PC-9 (cell line): Measurements from ENCODE around the gene INMT. TPM values are rescaled to one million over a fixed set of nuclear protein-coding genes. Genes with fewer than 3 reads are reported as not detected.

Experiments
- BruUV-seq: library from RNA; stranded (reverse); fragments of 400-500 nt; replicated peaks from 2 replicates; lab custom pipeline; 2021; lab: Mats Ljungman, UMichigan
- CTCF ChIA-PET: fragments of 300-600 bp; sonication (Branson Sonifier 250); formaldehyde crosslinking; loops from one replicate; lab custom pipeline; 2022; ENCODE audit warnings: antibody characterized with exemption; lab: Charles Lee
- POLR2A ChIA-PET: fragments of 300-600 bp; sonication (Branson Sonifier 250); formaldehyde crosslinking; loops from one replicate; lab custom pipeline; 2022; ENCODE audit warnings: antibody characterized with exemption; ENCODE audit not compliant: unreplicated experiment; lab: Charles Lee
- DNase-seq, 2 experiments: peaks; one replicate each; pipeline versions ENCODE4 v3.0.0 to v3.0.0-alpha.2; 2015 to 2022; ENCODE audit warnings: mixed read lengths in 1 of 2
- H2AFZ ChIP-seq: fragments of 200-600 bp; sonication (generic); 2 replicates; pipeline ENCODE4 v1.8.1; 2017; ENCODE audit warnings: antibody characterized with exemption
- H3F3A ChIP-seq: fragments of 200-600 bp; sonication (generic); 2 replicates; pipeline ENCODE4 v1.8.1; 2017; ENCODE audit warnings: antibody characterized with exemption, mild to moderate bottlenecking, low read depth; ENCODE audit not compliant: insufficient read depth
- H3K27ac ChIP-seq: fragments of 200-600 bp; sonication (generic); 2 replicates; pipeline ENCODE4 v1.6.1; 2016; ENCODE audit warnings: mixed run types
- H3K27me3 ChIP-seq: fragments of 200-600 bp; sonication (generic); 2 replicates; pipeline ENCODE4 v1.6.1; 2016; ENCODE audit warnings: low read depth, mixed run types; ENCODE audit not compliant: insufficient read depth
- H3K36me3 ChIP-seq: fragments of 200-600 bp; sonication (generic); 2 replicates; pipeline ENCODE4 v1.6.1; 2016; ENCODE audit warnings: low read depth, mixed run types
- H3K4me1 ChIP-seq: fragments of 200-600 bp; sonication (generic); replicated peaks from 2 replicates; pipeline ENCODE4 v1.6.1; 2016; ENCODE audit warnings: mixed run types; ENCODE audit not compliant: insufficient read depth
- H3K4me2 ChIP-seq: fragments of 200-600 bp; sonication (generic); 2 replicates; pipeline ENCODE4 v1.6.1; 2017; ENCODE audit warnings: mixed run types
- H3K4me3 ChIP-seq: fragments of 200-600 bp; sonication (generic); 2 replicates; pipeline ENCODE4 v1.6.1; 2016; ENCODE audit warnings: mixed run types
- H3K79me2 ChIP-seq: fragments of 200-600 bp; sonication (generic); 2 replicates; pipeline ENCODE4 v1.6.1; 2017; ENCODE audit warnings: low read depth, mixed run types
- H3K9me2 ChIP-seq: fragments of 200-600 bp; sonication (generic); 2 replicates; pipeline ENCODE4 v1.8.1; 2017; ENCODE audit warnings: mild to moderate bottlenecking; ENCODE audit not compliant: insufficient read depth
- H3K9me3 ChIP-seq: fragments of 200-600 bp; sonication (generic); 2 replicates; pipeline ENCODE4 v1.8.1; 2016; ENCODE audit warnings: low read depth; ENCODE audit not compliant: insufficient read depth
- H4K20me1 ChIP-seq: fragments of 200-600 bp; sonication (generic); 2 replicates; pipeline ENCODE4 v1.8.1; 2017; ENCODE audit not compliant: insufficient read depth
- CTCF ChIP-seq: fragments of 200-600 bp; sonication (generic); conservative IDR thresholded peaks from 2 replicates; pipeline ENCODE4 v1.6.1; 2017; ENCODE audit warnings: mixed run types, antibody characterized with exemption, mild to moderate bottlenecking, moderate library complexity
- EZH2 ChIP-seq: fragments of 200-600 bp; sonication (generic); IDR thresholded peaks from 2 replicates; pipeline ENCODE4 v1.8.0; 2017; ENCODE audit warnings: antibody characterized with exemption, low read depth
- intact Hi-C: fragments of 100-400 bp; cut with micrococcal nuclease; formaldehyde crosslinking; loops from one replicate; pipeline ENCODE4 v1.10.0; 2022; ENCODE audit not compliant: unreplicated experiment
- total RNA-seq: library from RNA; stranded (reverse); gene quantifications from 2 replicates; pipeline ENCODE4 v1.2.3, GENCODE V29; 2021

INMT gene
- total RNA-seq, 1 experiment from 2014 or later: not detected

- H3K4me1 ChIP-seq: peaks cover 21% of the 10 kb centered on the region
- H3K4me3 ChIP-seq: no peak overlapping the region
- peaks cover 19% of the 10 kb centered on the region for H3F3A ChIP-seq
- no peak overlapping the region for H2AFZ ChIP-seq
- H3K27ac ChIP-seq: no peak overlapping the region
- H3K9me2 ChIP-seq: no peaks in the 10 kb centered on the region
- intact Hi-C loops: no loop called here
- no peak for TF ChIP-seq CTCF
- no peak for TF ChIP-seq EZH2
- ChIA-PET POLR2A (no interaction called here), CTCF (no interaction called here)
- DNase-seq: no peak
- no peaks in the 10 kb centered on the region for H3K36me3 ChIP-seq
- H3K9me3 ChIP-seq: no peaks in the 10 kb centered on the region
- H4K20me1 ChIP-seq: no peaks in the 10 kb centered on the region
- BruUV-seq: no TSS peak
- peaks cover 13% of the 10 kb centered on the region; the same call in 1 of the 2 replicates for H3K27me3 ChIP-seq
- no peak overlapping the region for H3K4me2 ChIP-seq
- no peaks in the 10 kb centered on the region for H3K79me2 ChIP-seq
These were observed 45.0 kb upstream of the INMT start for GRCh38 chr7:30706908-30707307.

- no peak overlapping the region for H2AFZ ChIP-seq
- H3F3A ChIP-seq: peaks cover 19% of the 10 kb centered on the region
- CTCF ChIA-PET: no interaction called here
- H3K9me3 ChIP-seq: no peaks in the 10 kb centered on the region
- no peaks in the 10 kb centered on the region for H3K79me2 ChIP-seq
- H3K36me3 ChIP-seq: no peaks in the 10 kb centered on the region
- intact Hi-C loops: no loop called here
- H3K27me3 ChIP-seq: peaks cover 6% of the 10 kb centered on the region; the same call in 1 of the 2 replicates
- BruUV-seq: no TSS peak
- H4K20me1 ChIP-seq: no peaks in the 10 kb centered on the region
- TF ChIP-seq CTCF: no peak
- no peak for TF ChIP-seq EZH2
- no peak for DNase-seq
- no peak overlapping the region for H3K4me3 ChIP-seq
- H3K9me2 ChIP-seq: no peaks in the 10 kb centered on the region
- no peak overlapping the region for H3K27ac ChIP-seq
- H3K4me2 ChIP-seq: no peak overlapping the region
- H3K4me1 ChIP-seq: peaks cover 21% of the 10 kb centered on the region
- POLR2A ChIA-PET: no interaction called here
These were observed 44.3 kb upstream of the INMT start for GRCh38 chr7:30707391-30708357.

DNA sequence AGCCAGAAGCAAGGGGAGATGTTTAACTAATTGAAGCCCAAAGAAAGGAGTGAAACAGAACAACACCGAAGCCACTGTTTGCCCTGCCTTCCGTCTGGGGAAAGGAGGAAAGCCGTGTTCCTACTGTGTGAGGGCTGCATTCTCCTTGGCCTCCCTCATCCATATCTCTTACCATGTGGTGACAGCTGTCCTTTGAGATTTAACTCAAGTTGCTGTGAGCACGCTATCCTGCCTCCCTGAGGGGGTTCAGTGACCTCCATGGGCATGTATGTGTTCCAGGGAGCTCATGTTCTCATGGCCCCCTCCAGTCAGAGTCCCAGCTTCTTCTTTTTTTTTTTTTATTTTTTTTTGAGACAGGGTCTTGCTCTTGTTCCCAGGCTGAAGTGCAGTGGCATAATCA lies 43.5 kb upstream of the INMT start:
- Histone ChIP-seq H3K27me3 (0 out of 2 replicates have a peak, but pooled peaks cover under 1% of the 10 kb centered on the region), H3F3A (peaks cover 19% of the 10 kb centered on the region), H3K9me2 (no peaks in the 10 kb centered on the region), H3K27ac (no peak overlapping the region), H3K9me3 (no peaks in the 10 kb centered on the region), H3K4me2 (no peak overlapping the region), H3K79me2 (no peaks in the 10 kb centered on the region), H3K36me3 (no peaks in the 10 kb centered on the region), H3K4me1 (peaks cover 21% of the 10 kb centered on the region), H4K20me1 (no peaks in the 10 kb centered on the region), H2AFZ (no peak overlapping the region), H3K4me3 (no peak overlapping the region)
- no peak for DNase-seq
- no peak for TF ChIP-seq EZH2
- TF ChIP-seq CTCF: no peak
- CTCF ChIA-PET: interaction anchor here (0.7 kb wide), 1 partner anchor 8 kb away, joined by 3 read pairs; no protein-coding TSS in a partner anchor
- BruUV-seq: no TSS peak
- intact Hi-C loops: no loop called here
- POLR2A ChIA-PET: no interaction called here
